ENCODE results near the gene KRTAP10-4.
"Not testable (repeated sequence)": the region's sequence is repeated elsewhere in the genome, so short reads cannot be mapped to it uniquely, and the experiment has no call there.

Gene KRTAP10-4

GRCh38 chr21:44574457-44575306 is 1.2 kb downstream of the KRTAP10-4 start:
- H3K4me3 ChIP-seq, result no peak overlapping the region
- H3K27ac ChIP-seq, result no peak overlapping the region

- Histone ChIP-seq H3K4me3 (no peak overlapping the region), H3K27ac (no peak overlapping the region)
These were observed 1.9 kb downstream of the KRTAP10-4 start for GRCh38 chr21:44575307-44576024.

GRCh38 chr21:44576025-44576420 is 2.5 kb downstream of the KRTAP10-4 start:
- H3K27ac ChIP-seq, result no peak overlapping the region
- H3K4me3 ChIP-seq, result no peak overlapping the region

- H3K27ac ChIP-seq, result no peak overlapping the region
- H3K4me3 ChIP-seq, result no peak overlapping the region
These were observed 5.0 kb downstream of the KRTAP10-4 start for GRCh38 chr21:44578371-44579055.

- no peak overlapping the region for H3K27ac ChIP-seq
- H3K4me3 ChIP-seq, result no peak overlapping the region
These were observed 5.7 kb downstream of the KRTAP10-4 start for GRCh38 chr21:44579056-44579832.

GRCh38 chr21:44579833-44580144 is 6.3 kb downstream of the KRTAP10-4 start:
- Histone ChIP-seq H3K4me3 (no peak overlapping the region), H3K27ac (no peak overlapping the region)

GRCh38 chr21:44580231-44580821 is 6.8 kb downstream of the KRTAP10-4 start, which contains the start of gene KRTAP10-5:
Gene KRTAP10-5 (minus strand): TSS chr21:44580604. CDS start chr21:44580578, 26 bp downstream.
- not testable (repeated sequence) for H3K4me3 ChIP-seq, H3K27ac ChIP-seq

GRCh38 chr21:44581158-44581557 is 7.6 kb downstream of the KRTAP10-4 start:
- Histone ChIP-seq H3K27ac (no peak overlapping the region), H3K4me3 (no peak overlapping the region)

GRCh38 chr21:44582055-44582454 is 8.5 kb downstream of the KRTAP10-4 start:
- Histone ChIP-seq H3K27ac (no peak overlapping the region), H3K4me3 (no peak overlapping the region)

- Histone ChIP-seq H3K27ac (no peak overlapping the region), H3K4me3 (no peak overlapping the region)
These were observed 9.7 kb downstream of the KRTAP10-4 start for GRCh38 chr21:44583089-44583799.

GRCh38 chr21:44583800-44584147 is 10.2 kb downstream of the KRTAP10-4 start:
- H3K27ac ChIP-seq, result no peak overlapping the region
- no peak overlapping the region for H3K4me3 ChIP-seq

- Histone ChIP-seq H3K27ac (no peak overlapping the region), H3K4me3 (no peak overlapping the region)
These were observed 12.4 kb downstream of the KRTAP10-4 start for GRCh38 chr21:44585892-44586291.

GRCh38 chr21:44589094-44589493 is 15.6 kb downstream of the KRTAP10-4 start:
- H3K27ac ChIP-seq, result no peak overlapping the region
- H3K4me3 ChIP-seq, result no peak overlapping the region

GRCh38 chr21:44589586-44590305 is 16.2 kb downstream of the KRTAP10-4 start:
- Histone ChIP-seq H3K4me3 (no peak overlapping the region), H3K27ac (no peak overlapping the region)

- Histone ChIP-seq H3K27ac (no peak overlapping the region), H3K4me3 (no peak overlapping the region)
These were observed 16.8 kb downstream of the KRTAP10-4 start for GRCh38 chr21:44590311-44590721.

GRCh38 chr21:44590897-44591800 is 17.6 kb downstream of the KRTAP10-4 start:
- not testable (repeated sequence) for H3K4me3 ChIP-seq

GRCh38 chr21:44591801-44592130 is 18.2 kb downstream of the KRTAP10-4 start:
- H3K27ac ChIP-seq, H3K4me3 ChIP-seq: not testable (repeated sequence)

More at GRCh38 chr21:44590897-44591800, 17.6 kb downstream of the KRTAP10-4 start:
- not testable (repeated sequence) for H3K27ac ChIP-seq
